Raji (cell line): ENCODE data around the gene SCN10A.

ENCODE experiments used
- POLR2A ChIP-seq: IDR thresholded peaks from 2 replicates; pipeline ENCODE4 v1.6.1; 2011; ENCODE audit warnings: low read depth, low read length, control low read depth; ENCODE audit not compliant: insufficient read depth

Gene SCN10A

DNA sequence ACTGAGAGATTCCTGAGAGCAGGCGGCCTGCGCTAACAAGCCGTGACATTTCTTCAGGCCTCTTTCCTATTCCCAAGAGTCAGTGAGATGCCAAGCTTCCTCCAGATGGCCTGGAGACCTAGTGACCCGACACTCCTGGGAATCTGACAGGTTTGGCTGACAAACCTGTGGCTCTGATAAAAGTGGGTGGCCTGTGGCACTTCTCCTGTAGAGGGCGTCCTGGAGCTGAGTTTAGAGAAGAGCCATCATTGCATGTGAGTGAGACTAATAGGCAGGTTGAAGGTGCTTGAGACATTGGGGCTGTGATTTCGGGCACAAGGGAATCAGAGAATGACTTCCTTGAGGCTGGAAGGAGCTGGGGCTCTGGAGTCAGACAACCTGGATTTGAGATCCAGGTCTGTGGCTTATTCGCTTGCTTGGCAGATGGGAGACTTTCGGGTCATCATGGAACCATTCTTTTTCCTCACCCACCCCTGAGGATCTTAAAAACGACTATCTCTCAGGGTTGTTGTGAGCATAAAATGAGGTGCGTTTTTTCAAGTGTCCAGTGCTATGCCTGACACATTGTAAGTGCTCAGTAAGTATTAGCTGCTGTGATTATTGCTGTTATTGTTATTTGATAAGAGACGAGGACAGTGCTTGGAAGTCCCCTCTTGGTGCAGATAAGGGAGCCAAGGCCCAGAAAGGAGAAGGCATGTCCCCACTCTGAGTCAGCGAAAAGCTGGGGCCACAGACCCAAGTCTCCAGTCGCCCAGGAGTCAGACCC lies 77.2 kb downstream of the SCN10A start:
- TF ChIP-seq POLR2A, result no peak

DNA sequence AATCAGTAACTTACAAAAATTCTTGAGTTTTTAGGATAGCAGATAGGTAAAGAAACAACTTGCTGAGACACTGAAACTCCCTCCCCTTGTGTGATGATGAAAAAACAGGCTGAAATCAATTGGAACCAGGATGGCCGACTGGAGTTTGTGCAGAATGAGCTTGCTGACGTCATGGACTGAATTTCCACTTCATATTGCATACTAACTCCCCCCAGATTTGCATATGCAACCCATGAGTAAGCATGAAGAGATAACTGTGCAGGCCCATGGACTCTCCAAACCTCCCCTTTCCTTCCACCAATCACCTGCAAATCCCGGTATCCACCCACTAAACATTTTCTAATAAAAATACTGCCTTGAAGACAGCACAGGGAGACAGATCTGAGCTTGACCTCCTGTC lies 84.5 kb downstream of the SCN10A start:
- TF ChIP-seq POLR2A, result no peak

DNA sequence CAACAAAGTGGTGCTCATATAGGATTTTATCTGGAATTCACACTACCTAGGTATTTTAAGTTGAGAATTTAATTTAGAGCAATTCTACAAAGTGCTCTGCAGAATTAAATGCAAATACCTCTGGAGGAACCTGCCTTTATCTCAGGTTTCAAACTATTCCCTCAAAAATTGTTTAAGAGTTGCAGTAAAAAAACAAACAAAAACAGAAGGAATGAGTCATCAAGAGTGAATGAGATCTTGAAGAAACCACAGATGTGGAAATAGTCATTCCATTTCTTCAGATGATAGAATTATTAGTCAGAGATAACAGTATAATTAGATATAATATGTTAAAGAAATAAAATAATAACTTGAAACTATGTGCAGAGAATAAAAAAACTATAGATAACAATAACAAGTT lies 85.7 kb downstream of the SCN10A start:
- TF ChIP-seq POLR2A, result no peak

GRCh38 chr3:38728008-38728407 lies 88.0 kb downstream of the SCN10A start:
- no peak for TF ChIP-seq POLR2A

DNA sequence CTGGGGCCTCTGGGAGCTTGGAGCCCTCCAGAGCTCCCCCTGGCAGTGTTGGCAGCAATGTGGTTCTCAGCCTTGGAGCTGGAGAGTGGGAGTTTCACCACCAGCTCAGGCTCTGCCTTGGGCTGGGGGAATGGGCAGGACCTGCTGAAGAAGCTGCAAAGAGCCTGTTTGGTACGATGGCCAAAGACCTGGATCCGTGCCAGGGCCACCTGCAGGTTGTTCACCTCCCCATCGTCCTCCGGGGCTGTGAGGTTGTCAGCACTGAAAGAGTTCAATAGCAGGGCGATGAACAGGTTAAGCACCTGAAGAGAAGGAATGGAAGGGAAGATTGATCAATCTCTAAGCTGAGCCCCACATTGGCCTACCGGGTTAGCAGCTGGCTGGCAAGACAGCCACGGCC lies 89.3 kb downstream of the SCN10A start:
- no peak for TF ChIP-seq POLR2A

DNA sequence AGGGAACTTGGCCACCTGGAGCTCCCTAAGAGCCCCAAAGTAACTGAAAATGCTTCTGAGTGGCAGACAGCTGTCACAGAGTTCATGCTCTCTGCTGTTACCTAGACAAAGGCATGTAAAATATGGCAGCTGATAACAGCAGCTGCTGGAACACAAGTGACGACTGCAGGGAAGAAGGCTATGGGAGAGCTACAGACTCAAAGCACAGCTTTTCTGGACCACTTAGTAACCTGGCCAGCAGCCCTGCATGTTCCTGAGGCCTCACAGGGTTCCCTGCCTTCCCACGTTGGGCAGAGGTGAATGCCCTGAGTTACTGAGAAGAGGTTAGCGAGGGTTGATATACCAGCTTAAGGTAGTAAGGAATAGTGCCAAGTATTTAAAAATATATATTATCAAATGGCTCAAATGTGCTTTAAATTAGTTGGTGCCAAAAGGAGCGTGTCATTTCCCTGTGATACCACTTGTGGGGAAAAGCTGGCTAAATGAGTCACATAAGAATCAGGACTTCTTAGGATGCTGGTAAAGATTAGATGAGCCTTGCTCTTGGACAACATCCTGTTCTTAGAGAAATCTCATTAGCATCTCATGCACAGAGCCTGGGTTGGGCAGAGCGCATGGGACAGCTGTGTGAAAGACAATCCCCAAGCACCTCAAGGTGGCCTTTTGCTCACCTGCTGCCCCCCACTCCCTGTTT lies 90.1 kb downstream of the SCN10A start:
- no peak for TF ChIP-seq POLR2A

GRCh38 chr3:38724392-38724736 lies 91.7 kb downstream of the SCN10A start:
- no peak for TF ChIP-seq POLR2A

GRCh38 chr3:38723569-38724391 lies 92.2 kb downstream of the SCN10A start:
- TF ChIP-seq POLR2A, result no peak

DNA sequence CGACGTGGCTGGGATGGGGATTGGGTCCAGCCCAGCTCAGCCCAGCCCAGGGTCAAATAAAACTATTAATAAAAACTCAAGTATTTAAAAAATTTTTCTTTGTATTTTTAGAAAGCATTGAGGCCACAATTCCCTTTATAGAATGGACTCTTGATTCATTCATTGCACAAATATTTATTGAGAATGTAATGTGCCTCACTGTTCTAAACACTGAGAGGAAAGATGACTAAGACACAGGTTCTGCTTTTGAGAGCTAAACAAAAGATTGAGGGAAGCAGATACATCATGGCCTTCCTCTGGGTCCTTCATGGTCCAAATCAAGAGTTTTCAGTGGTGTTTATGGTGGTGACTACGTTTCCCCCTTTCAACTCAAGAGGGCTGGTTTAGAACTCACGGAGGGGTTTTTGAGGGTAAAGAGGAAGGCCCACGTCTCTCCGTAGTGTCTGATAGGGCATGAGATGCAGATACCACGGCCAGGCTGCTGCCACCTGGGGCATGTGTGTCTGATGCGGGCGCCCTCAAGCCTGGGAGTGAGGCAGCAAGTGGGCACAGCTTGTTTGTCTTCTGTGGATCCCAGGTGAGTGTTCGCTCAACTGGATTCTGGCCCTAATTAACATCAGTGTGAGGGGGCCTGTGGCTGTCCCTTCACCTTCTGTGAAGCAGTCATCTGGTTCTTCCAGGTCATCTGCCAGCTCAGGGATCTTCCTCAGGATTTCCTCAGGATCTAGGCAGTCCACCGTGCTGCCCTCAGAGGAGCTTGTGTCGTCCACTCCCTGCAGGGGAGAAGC lies 93.0 kb downstream of the SCN10A start:
- no peak for TF ChIP-seq POLR2A

DNA sequence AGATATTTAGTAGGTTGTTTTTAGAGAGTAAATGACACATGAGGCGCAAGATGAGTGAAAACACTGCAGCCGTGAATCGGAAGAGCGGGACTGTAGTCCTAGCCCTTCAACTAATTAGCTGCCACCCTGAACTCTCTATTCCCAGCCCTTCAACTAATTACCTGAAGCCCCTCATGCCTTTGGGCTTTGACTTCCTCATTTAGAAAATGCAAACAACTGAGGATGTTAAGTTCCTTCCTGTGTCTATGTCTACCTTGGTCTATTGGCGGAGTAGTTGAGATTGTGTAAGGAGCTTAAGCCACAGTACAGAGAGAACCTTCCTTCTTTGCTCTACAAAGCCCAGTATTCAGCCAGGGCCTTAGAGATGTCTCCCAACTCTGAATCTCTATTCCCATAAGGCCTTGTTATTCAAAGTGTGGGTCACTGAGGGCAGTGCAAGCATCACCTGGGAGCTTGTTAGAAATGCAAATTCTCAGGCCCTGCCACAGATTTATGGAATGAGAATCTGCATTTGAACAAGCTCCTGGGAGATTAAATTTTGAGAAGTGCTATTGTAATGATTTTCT lies 94.7 kb downstream of the SCN10A start:
- TF ChIP-seq POLR2A, result no peak

DNA sequence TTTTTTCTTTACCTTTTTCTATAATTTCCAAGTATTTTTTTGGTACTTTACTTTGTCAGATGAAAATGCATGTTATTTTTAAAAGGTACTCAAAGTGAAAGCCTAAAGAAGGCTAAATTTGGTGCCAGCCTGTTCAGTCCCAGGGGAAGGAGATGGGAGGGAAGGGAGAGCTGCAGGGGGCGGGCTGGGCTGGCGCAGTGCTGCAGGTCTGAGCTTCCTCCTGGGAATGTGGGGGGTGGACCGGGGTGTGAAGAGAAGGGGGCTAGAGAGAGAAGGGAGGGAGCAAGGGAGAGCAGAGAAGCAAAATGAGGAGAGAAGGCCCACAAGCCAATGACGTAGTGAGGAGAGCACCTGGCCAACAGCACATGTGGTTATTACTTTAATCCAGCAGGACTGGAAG lies 95.6 kb downstream of the SCN10A start:
- TF ChIP-seq POLR2A, result no peak

DNA sequence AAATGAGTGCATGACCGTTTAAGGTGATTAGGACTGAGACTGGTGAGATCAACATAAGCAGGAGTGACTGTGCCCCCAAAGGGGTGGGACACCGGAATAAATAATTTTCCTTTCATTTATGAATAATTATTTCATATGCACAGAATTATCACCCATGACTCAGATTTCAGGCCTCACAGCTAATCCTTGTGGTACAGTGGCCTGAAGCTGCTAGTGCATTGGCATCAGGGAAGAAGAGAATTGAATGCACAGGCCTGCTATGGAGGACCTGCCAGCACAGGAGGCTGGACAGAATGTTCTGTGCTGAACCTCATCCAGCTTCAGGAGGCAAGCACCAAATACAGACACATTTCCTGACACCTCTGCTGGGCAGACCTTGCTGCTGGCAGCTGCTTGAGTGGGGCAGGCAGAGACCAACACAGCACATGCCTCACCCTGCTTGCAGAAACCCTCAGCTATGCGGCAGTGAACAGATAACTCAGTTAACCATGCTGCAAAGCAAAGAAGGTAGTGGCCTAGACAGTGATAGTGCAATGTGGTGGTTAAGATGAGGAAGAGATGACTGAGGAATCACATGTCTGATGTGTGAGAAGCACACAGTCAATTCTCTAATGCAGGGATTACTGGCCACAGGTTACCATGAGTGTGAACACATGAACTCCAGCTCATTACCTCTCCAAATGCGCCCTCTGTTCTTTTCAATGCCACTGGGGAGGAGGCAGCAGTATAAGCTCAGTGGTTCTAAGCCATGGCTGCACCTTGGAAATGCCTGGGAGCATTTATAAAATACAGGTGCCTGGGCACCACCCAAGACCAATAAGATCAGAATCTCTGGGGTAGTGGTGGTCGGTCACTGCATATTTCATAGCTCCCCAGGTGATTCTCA lies 98.4 kb downstream of the SCN10A start:
- no peak for TF ChIP-seq POLR2A

GRCh38 chr3:38713121-38713520 lies 102.9 kb downstream of the SCN10A start:
- TF ChIP-seq POLR2A, result no peak

GRCh38 chr3:38711321-38711720 lies 104.7 kb downstream of the SCN10A start:
- no peak for TF ChIP-seq POLR2A
